ENCODE data around the gene EMC8. TPM values are rescaled to one million over a fixed set of nuclear protein-coding genes. Genes with fewer than 3 reads are reported as not detected.

Gene EMC8
- total and polyA plus RNA-seq, 10 of the 15 experiments (the other 5 are each of a cell fraction or from before 2014, with no cell fraction given), result 7.8 to 62.0 (median 33.5) TPM

DNA sequence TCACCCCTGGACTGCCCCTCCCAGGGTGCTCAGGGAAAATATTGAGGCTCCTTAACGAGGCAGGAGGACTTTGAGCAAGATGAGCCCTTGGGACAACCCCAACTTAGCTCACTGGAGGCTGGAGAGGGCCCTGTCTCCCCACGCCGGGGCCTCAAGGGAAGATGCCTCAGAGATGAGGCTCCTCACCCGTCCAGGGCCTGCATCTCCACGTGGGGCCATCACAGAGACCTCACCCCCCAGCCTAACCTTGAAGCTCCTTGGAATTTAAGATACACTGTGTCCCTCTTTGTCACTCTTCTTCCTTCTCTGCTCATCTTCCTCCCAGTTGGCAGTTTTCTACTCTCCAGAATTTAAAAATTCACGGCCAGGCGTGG, 11.4 kb upstream of the EMC8 start:
- DNase-seq (ENCODE audit: low read depth, low spot score) (no peak), ATAC-seq (no peak; the same call in 2 of the 3 replicates), FAIRE-seq (no peak)
- no peak for TF ChIP-seq RBBP5 (conservative IDR thresholded peaks at IDR 0.05)
- TF ChIP-seq MYB (IDR thresholded peaks at IDR 0.05; ENCODE audit: borderline replicate concordance, low read depth, low read length), result no peak
- TF ChIP-seq CHD1 (IDR thresholded peaks at IDR 0.05; ENCODE audit: low read depth, low read length), result no peak
- TF ChIP-seq ELK1 (IDR thresholded peaks at IDR 0.05; ENCODE audit: low read depth, low read length), result no peak
- no peak for TF ChIP-seq POLR2A (IDR thresholded peaks at IDR 0.05; ENCODE audit: low read depth, low read length)
- intact Hi-C loops (cut with micrococcal nuclease; ENCODE audit: unreplicated experiment), result no loop called here
- ChIA-PET SMC1A (ENCODE audit: uncharacterized antibody, unreplicated experiment) (no interaction called here), RAD21 (ENCODE audit: unreplicated experiment) (no interaction called here), CTCF (interaction anchor here (1.4 kb wide), 1 partner anchor 9 kb away, joined by 5 read pairs; no protein-coding TSS in a partner anchor), POLR2A (no interaction called here)
- no peak overlapping the region for H3K9ac ChIP-seq (ENCODE audit: control insufficient read depth, insufficient read depth, low read length)
- no peaks in the 10 kb centered on the region for H3K9me3 ChIP-seq (replicated peaks; ENCODE audit: control insufficient read depth, insufficient read depth, low read length)
- in situ Hi-C loops (cut with MboI), result loop anchor here (25.0 kb wide), 1 partner anchor 527 kb away; no protein-coding TSS in a partner anchor
- H3K27ac ChIP-seq (ENCODE audit: control insufficient read depth, insufficient read depth), result no peak overlapping the region
- H3K4me2 ChIP-seq (ENCODE audit: control insufficient read depth, insufficient read depth), result no peak overlapping the region
- H3K79me2 ChIP-seq (ENCODE audit: control insufficient read depth, insufficient read depth, low read length), result no peaks in the 10 kb centered on the region
- H3K4me1 ChIP-seq (ENCODE audit: control insufficient read depth, insufficient read depth, low read length), result no peaks in the 10 kb centered on the region
- peaks cover 7% of the 10 kb centered on the region in 2 experiments; a peak in 3 of 4 replicates for H3K36me3 ChIP-seq (ENCODE audit: control insufficient read depth in 2 of 2, insufficient read depth in 2 of 2, low read length in 1 of 2)
- H3K4me3 ChIP-seq, result no peak overlapping the region
- no peaks in the 10 kb centered on the region for H4K20me1 ChIP-seq (ENCODE audit: control insufficient read depth, insufficient read depth)
- H3K27me3 ChIP-seq (replicated peaks in 1 of 2; ENCODE audit: control insufficient read depth in 2 of 2, insufficient read depth in 2 of 2, low read length in 1 of 2), result peaks cover 0 to 3% of the 10 kb centered on the region in 2 experiments; a peak in 1 of 4 replicates
- no peak overlapping the region for H2AFZ ChIP-seq (ENCODE audit: control insufficient read depth, low read depth, low read length)
- no TSS peak for BruUV-seq (replicated peaks)
- WGBS (ENCODE audit: insufficient coverage, insufficient replicate concordance, low lambda C conversion rate, missing lambda C conversion rate), result 67% methylated on average over 7 of the region's 7 CpGs

- peaks cover 8 to 12% of the 10 kb centered on the region in 2 experiments; a peak in 3 of 4 replicates for H3K36me3 ChIP-seq (ENCODE audit: control insufficient read depth in 2 of 2, insufficient read depth in 2 of 2, low read length in 1 of 2)
- no peak overlapping the region for H3K27ac ChIP-seq (ENCODE audit: control insufficient read depth, insufficient read depth)
- 74% methylated on average over 13 of the region's 13 CpGs for WGBS (ENCODE audit: insufficient coverage, insufficient replicate concordance, low lambda C conversion rate, missing lambda C conversion rate)
- SMC1A ChIA-PET (ENCODE audit: uncharacterized antibody, unreplicated experiment), result no interaction called here
- peaks cover 0 to 3% of the 10 kb centered on the region in 2 experiments; a peak in 1 of 4 replicates for H3K27me3 ChIP-seq (replicated peaks in 1 of 2; ENCODE audit: control insufficient read depth in 2 of 2, insufficient read depth in 2 of 2, low read length in 1 of 2)
- in situ Hi-C loops (cut with MboI) (loop anchor here (25.0 kb wide), 1 partner anchor 527 kb away; no protein-coding TSS in a partner anchor), intact Hi-C loops (cut with micrococcal nuclease; ENCODE audit: unreplicated experiment) (no loop called here)
- no peak overlapping the region for H3K4me2 ChIP-seq (ENCODE audit: control insufficient read depth, insufficient read depth)
- H3K9ac ChIP-seq (ENCODE audit: control insufficient read depth, insufficient read depth, low read length), result no peak overlapping the region
- POLR2A ChIA-PET, result no interaction called here
- H3K79me2 ChIP-seq (ENCODE audit: control insufficient read depth, insufficient read depth, low read length), result no peaks in the 10 kb centered on the region
- no peak for DNase-seq (ENCODE audit: low read depth, low spot score)
- H3K4me1 ChIP-seq (ENCODE audit: control insufficient read depth, insufficient read depth, low read length), result no peaks in the 10 kb centered on the region
- FAIRE-seq, result no peak
- H3K9me3 ChIP-seq (replicated peaks; ENCODE audit: control insufficient read depth, insufficient read depth, low read length), result no peaks in the 10 kb centered on the region
- peak; percentile 54 for ATAC-seq
- CTCF ChIA-PET, result interaction anchor here (1.4 kb wide), 1 partner anchor 9 kb away, joined by 5 read pairs; no protein-coding TSS in a partner anchor
- H4K20me1 ChIP-seq (ENCODE audit: control insufficient read depth, insufficient read depth), result no peaks in the 10 kb centered on the region
- no TSS peak for BruUV-seq (replicated peaks)
- H3K4me3 ChIP-seq, result no peak overlapping the region
- no peak overlapping the region for H2AFZ ChIP-seq (ENCODE audit: control insufficient read depth, low read depth, low read length)
- RAD21 ChIA-PET (ENCODE audit: unreplicated experiment), result no interaction called here
- TF ChIP-seq SREBF2 (IDR thresholded peaks at IDR 0.05; ENCODE audit: low read length) (no peak), KAT2A (conservative IDR thresholded peaks at IDR 0.05; ENCODE audit: control insufficient read depth, low read depth, low read length) (no peak), CBX5 (IDR thresholded peaks at IDR 0.05; ENCODE audit: low read depth) (no peak), NKRF (conservative IDR thresholded peaks at IDR 0.05) (no peak)
- TF ChIP-seq, protein P1, sequence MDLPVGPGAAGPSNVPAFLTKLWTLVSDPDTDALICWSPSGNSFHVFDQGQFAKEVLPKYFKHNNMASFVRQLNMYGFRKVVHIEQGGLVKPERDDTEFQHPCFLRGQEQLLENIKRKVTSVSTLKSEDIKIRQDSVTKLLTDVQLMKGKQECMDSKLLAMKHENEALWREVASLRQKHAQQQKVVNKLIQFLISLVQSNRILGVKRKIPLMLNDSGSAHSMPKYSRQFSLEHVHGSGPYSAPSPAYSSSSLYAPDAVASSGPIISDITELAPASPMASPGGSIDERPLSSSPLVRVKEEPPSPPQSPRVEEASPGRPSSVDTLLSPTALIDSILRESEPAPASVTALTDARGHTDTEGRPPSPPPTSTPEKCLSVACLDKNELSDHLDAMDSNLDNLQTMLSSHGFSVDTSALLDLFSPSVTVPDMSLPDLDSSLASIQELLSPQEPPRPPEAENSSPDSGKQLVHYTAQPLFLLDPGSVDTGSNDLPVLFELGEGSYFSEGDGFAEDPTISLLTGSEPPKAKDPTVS (IDR thresholded peaks at IDR 0.05; ENCODE audit: low read depth, low read length), result no peak
- TF ChIP-seq, protein P2, sequence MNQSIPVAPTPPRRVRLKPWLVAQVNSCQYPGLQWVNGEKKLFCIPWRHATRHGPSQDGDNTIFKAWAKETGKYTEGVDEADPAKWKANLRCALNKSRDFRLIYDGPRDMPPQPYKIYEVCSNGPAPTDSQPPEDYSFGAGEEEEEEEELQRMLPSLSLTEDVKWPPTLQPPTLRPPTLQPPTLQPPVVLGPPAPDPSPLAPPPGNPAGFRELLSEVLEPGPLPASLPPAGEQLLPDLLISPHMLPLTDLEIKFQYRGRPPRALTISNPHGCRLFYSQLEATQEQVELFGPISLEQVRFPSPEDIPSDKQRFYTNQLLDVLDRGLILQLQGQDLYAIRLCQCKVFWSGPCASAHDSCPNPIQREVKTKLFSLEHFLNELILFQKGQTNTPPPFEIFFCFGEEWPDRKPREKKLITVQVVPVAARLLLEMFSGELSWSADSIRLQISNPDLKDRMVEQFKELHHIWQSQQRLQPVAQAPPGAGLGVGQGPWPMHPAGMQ (IDR thresholded peaks at IDR 0.05; ENCODE audit: borderline replicate concordance), result no peak
These were observed 10.9 kb upstream of the EMC8 start for GRCh38 chr16:85810097-85810741.

Data from GM12878 (cell line).